GM12878 (cell line): Measurements from ENCODE around the gene UBL4A. TPM values are rescaled to one million over a fixed set of nuclear protein-coding genes. Genes with fewer than 3 reads are reported as not detected.
A peak's percentile ranks its signal among the peaks of the same experiment; 100 is the strongest.

ENCODE experiments used
- ATAC-seq: fragments of 200-7000 bp; cut with Tn5 transposase; 3 replicates; pipeline ENCODE4 v1.9.1; 2020; ENCODE audit warnings: mild to moderate bottlenecking, moderate library complexity
- BruUV-seq: library from RNA; stranded (reverse); fragments of 400-500 nt; replicated peaks from 2 replicates; lab custom pipeline; 2021; lab: Mats Ljungman, UMichigan
- CTCF ChIA-PET: fragments of 300-600 bp; sonication (Branson Sonifier 250); formaldehyde crosslinking; extraction: SDS; loops from one replicate; lab custom pipeline; 2021; ENCODE audit warnings: inconsistent platforms; lab: Yijun Ruan, JAX
- POLR2A ChIA-PET: fragments of 350-600 bp; formaldehyde crosslinking; extraction: SDS; loops from one replicate; lab custom pipeline; 2021; ENCODE audit warnings: inconsistent platforms; lab: Charles Lee
- RAD21 ChIA-PET: fragments of 300-600 bp; sonication (Branson Sonifier 250); formaldehyde crosslinking; loops from one replicate; lab custom pipeline; 2023; ENCODE audit warnings: antibody characterized with exemption; ENCODE audit not compliant: unreplicated experiment; lab: Charles Lee
- SMC1A ChIA-PET: fragments of 300-600 bp; sonication (Branson Sonifier 250); formaldehyde crosslinking; loops from one replicate; lab custom pipeline; 2023; ENCODE audit not compliant: unreplicated experiment, uncharacterized antibody; lab: Charles Lee
- DNase-seq: peaks from one replicate; pipeline ENCODE4 v3.0.0-alpha.2; 2011; ENCODE audit warnings: low read depth, low spot score
- FAIRE-seq: peaks from 3 replicates; lab custom pipeline; 2011; peaks lifted over from hg19 to GRCh38; lab: Jason Lieb, UNC
- H2AFZ ChIP-seq: 2 replicates; pipeline ENCODE4 v1.6.0; 2011; ENCODE audit warnings: low read depth, low read length, control low read depth; ENCODE audit not compliant: control insufficient read depth
- H3K27ac ChIP-seq: 2 replicates; pipeline ENCODE4 v1.5.1; 2011; ENCODE audit warnings: control low read depth; ENCODE audit not compliant: control insufficient read depth, insufficient read depth
- H3K27me3 ChIP-seq, 2 experiments: replicated peaks in 1 of 2; 2 replicates each; pipeline versions ENCODE4 v1.6.0 to v1.6.1; 2011; ENCODE audit warnings: low read length in 1 of 2; ENCODE audit not compliant: control insufficient read depth in 2 of 2, insufficient read depth in 2 of 2
- H3K36me3 ChIP-seq, 2 experiments: 2 replicates each; pipeline ENCODE4 v1.5.1; 2011; ENCODE audit warnings: low read length in 1 of 2; ENCODE audit not compliant: control insufficient read depth in 2 of 2, insufficient read depth in 2 of 2
- H3K4me1 ChIP-seq: 2 replicates; pipeline ENCODE4 v1.6.1; 2011; ENCODE audit warnings: mild to moderate bottlenecking, low read length, moderate library complexity, mixed read lengths; ENCODE audit not compliant: control insufficient read depth, insufficient read depth
- H3K4me2 ChIP-seq: 2 replicates; pipeline ENCODE4 v1.6.0; 2011; ENCODE audit warnings: control low read depth; ENCODE audit not compliant: control insufficient read depth, insufficient read depth
- H3K4me3 ChIP-seq: fragments of 200-600 bp; sonication (generic); 2 replicates; pipeline ENCODE4 v1.5.1; 2016
- H3K79me2 ChIP-seq: 2 replicates; pipeline ENCODE4 v1.6.0; 2011; ENCODE audit warnings: low read length; ENCODE audit not compliant: control insufficient read depth, insufficient read depth
- H3K9ac ChIP-seq: 2 replicates; pipeline ENCODE4 v1.8.0; 2011; ENCODE audit warnings: low read length, control low read depth, mixed read lengths; ENCODE audit not compliant: control insufficient read depth, insufficient read depth
- H3K9me3 ChIP-seq: replicated peaks from 3 replicates; pipeline ENCODE4 v1.5.1; 2011; ENCODE audit warnings: mild to moderate bottlenecking, low read length; ENCODE audit not compliant: control insufficient read depth, insufficient read depth
- H4K20me1 ChIP-seq: 2 replicates; pipeline ENCODE4 v1.6.0; 2011; ENCODE audit not compliant: control insufficient read depth, insufficient read depth
- ASH2L ChIP-seq: fragments of 300-600, 200-600 bp; sonication (generic); IDR thresholded peaks from 2 replicates; pipeline ENCODE4 v1.6.1; 2017; ENCODE audit warnings: low read depth, mild to moderate bottlenecking, borderline replicate concordance
- BCLAF1 ChIP-seq: fragments of 450-650 bp; IDR thresholded peaks from 2 replicates; pipeline ENCODE4 v1.6.1; 2017; ENCODE audit warnings: antibody characterized with exemption, mild to moderate bottlenecking, moderate library complexity
- EZH2 ChIP-seq: IDR thresholded peaks from 2 replicates; pipeline ENCODE4 v1.6.1; 2012; ENCODE audit warnings: low read depth, mild to moderate bottlenecking, control low read depth, inconsistent platforms, low read length, borderline replicate concordance; ENCODE audit not compliant: control insufficient read depth
- FOS ChIP-seq: IDR thresholded peaks from 3 replicates; pipeline ENCODE4 v1.6.1; 2011; ENCODE audit warnings: borderline replicate concordance; ENCODE audit not compliant: insufficient read length; ENCODE audit errors: extremely low read depth
- KAT2A ChIP-seq: conservative IDR thresholded peaks from 2 replicates; pipeline ENCODE4 v1.6.1; 2011; ENCODE audit warnings: low read depth, low read length; ENCODE audit not compliant: control insufficient read depth
- NKRF ChIP-seq: fragments of 450-650 bp; conservative IDR thresholded peaks from 2 replicates; pipeline ENCODE4 v1.6.1; 2017; ENCODE audit warnings: mild to moderate bottlenecking, moderate library complexity
- PAX8 ChIP-seq: fragments of 450-650 bp; IDR thresholded peaks from 2 replicates; pipeline ENCODE4 v1.6.1; 2017; ENCODE audit warnings: mild to moderate bottlenecking, moderate library complexity
- POLR2A ChIP-seq: IDR thresholded peaks from 2 replicates; pipeline ENCODE4 v1.6.1; 2011; ENCODE audit warnings: low read depth, mild to moderate bottlenecking, low read length
- RAD21 ChIP-seq: IDR thresholded peaks from 2 replicates; pipeline ENCODE4 v1.6.1; 2011; ENCODE audit warnings: mild to moderate bottlenecking, low read depth, low read length, moderate library complexity; ENCODE audit not compliant: insufficient read depth
- RBBP5 ChIP-seq: fragments of 200-600 bp; sonication (generic); conservative IDR thresholded peaks from 2 replicates; pipeline ENCODE4 v1.6.1; 2016
- RELA ChIP-seq: fragments of 450-650 bp; IDR thresholded peaks from 2 replicates; pipeline ENCODE4 v1.8.0; 2014; ENCODE audit warnings: borderline replicate concordance; ENCODE audit not compliant: partially characterized antibody
- SKIL ChIP-seq: fragments of 450-650 bp; IDR thresholded peaks from 2 replicates; pipeline ENCODE4 v1.6.1; 2017; ENCODE audit warnings: mild to moderate bottlenecking, low read depth, inconsistent platforms; ENCODE audit not compliant: poor library complexity, severe bottlenecking
- SMC3 ChIP-seq: IDR thresholded peaks from 2 replicates; pipeline ENCODE4 v1.6.1; 2011; ENCODE audit warnings: low read length, improper control_type of control experiment, borderline replicate concordance
- TAF1 ChIP-seq: IDR thresholded peaks from 2 replicates; pipeline ENCODE4 v1.6.1; 2011; ENCODE audit warnings: mild to moderate bottlenecking, low read depth, low read length, borderline replicate concordance
- TCF12 ChIP-seq: IDR thresholded peaks from 2 replicates; pipeline ENCODE4 v1.6.1; 2011; ENCODE audit warnings: low read depth, mild to moderate bottlenecking, low read length
- WGBS: methylation state at CpG from one replicate; pipeline ENCODE4 v1.1.6; 2016; ENCODE audit warnings: low lambda C conversion rate; ENCODE audit not compliant: insufficient replicate concordance, insufficient coverage; ENCODE audit errors: missing lambda C conversion rate; 5-methylcytosine and 5-hydroxymethylcytosine counted together
- in situ Hi-C: fragments of 300-500 bp; cut with MboI; formaldehyde crosslinking; loops from 9 replicates; pipeline ENCODE4 v1.14.3; 2018; ENCODE audit warnings: mixed read lengths
- intact Hi-C: fragments of 100-400 bp; cut with micrococcal nuclease; formaldehyde crosslinking; loops from one replicate; pipeline ENCODE4 v1.14.2; 2022; ENCODE audit not compliant: unreplicated experiment
- polyA plus RNA-seq, 11 experiments: library from polyadenylated mRNA; depleted of rRNA in 4 of 11; unstranded in 6 of 11; stranded (reverse) in 5 of 11; fragments of >200 nt; fragmentation: Nextera tagmentation in 4 of 11; fragmentation: Illumina TruSeq in 1 of 11; extraction: Ambion mirVana in 4 of 11; extraction: Trizol in 1 of 11; gene quantifications; 1 replicate in 1 of 11; 2 replicates in 10 of 11; pipeline versions ENCODE4 v1.2.1 to v1.2.3, GENCODE V29; 2011 to 2016; ENCODE audit warnings: inconsistent platforms in 2 of 11, missing spikeins in 2 of 11, low read depth in 1 of 11
- total RNA-seq, 4 experiments: library from RNA; depleted of rRNA in 3 of 4; stranded (reverse); fragments of >200 nt in 3 of 4; fragmentation: Illumina TruSeq in 1 of 4; extraction: Trizol in 1 of 4; gene quantifications; 2 replicates each; pipeline versions ENCODE4 v1.2.1 to v1.2.3, GENCODE V29; 2013 to 2021

Gene UBL4A
- total and polyA plus RNA-seq, 10 of the 15 experiments (the other 5 are each of a cell fraction or from before 2014, with no cell fraction given), result 4.2 to 49.9 (median 34.0) TPM

- H3K27ac ChIP-seq, result peak within 1 kb of the TSS; percentile 61
- intact Hi-C loops, result no loop called here
- TF ChIP-seq PAX8 (no peak), RAD21 (no peak), NKRF (no peak; the same call in 1 of the 2 replicates), TAF1 (peak; percentile 50; the same call in 1 of the 2 replicates), SMC3 (no peak), EZH2 (no peak), RELA (no peak), ASH2L (no peak), BCLAF1 (peak; percentile 90), POLR2A (peak; percentile 81), TCF12 (no peak), SKIL (no peak), FOS (no peak), KAT2A (no peak), RBBP5 (no peak)
Measured at GRCh38 chrX:154458116-154458953, 28.1 kb downstream of the UBL4A start, which contains the start of gene PLXNA3. PLXNA3 (plus strand) TSS chrX:154458281; CDS start chrX:154460184, 1,903 bp downstream.

More at GRCh38 chrX:154458116-154458953, 28.1 kb downstream of the UBL4A start, which contains the start of gene PLXNA3:
- Histone ChIP-seq H3K9me3 (no peaks in the 10 kb centered on the region; the same call in 2 of the 3 replicates), H2AFZ (peak within 1 kb of the TSS; percentile 33), H3K4me2 (peak within 1 kb of the TSS; percentile 54; the same call in 1 of the 2 replicates), H3K79me2 (peaks cover 9% of the 10 kb centered on the region), H4K20me1 (no peaks in the 10 kb centered on the region), H3K27me3 (no peaks in the 10 kb centered on the region), H3K9ac (peak within 1 kb of the TSS; percentile 56), H3K4me1 (no peaks in the 10 kb centered on the region), H3K4me3 (peak within 1 kb of the TSS; percentile 77), H3K36me3 (no peaks in the 10 kb centered on the region)
- FAIRE-seq (no peak), ATAC-seq (peak; percentile 76), DNase-seq (no peak)
- ChIA-PET SMC1A (interaction anchor here (1.1 kb wide), 1 partner anchor 68 kb away, joined by 3 read pairs; no protein-coding TSS in a partner anchor), RAD21 (no interaction called here), CTCF (interaction anchor here (0.6 to 1.4 kb wide), 3 partner anchors 69 to 85 kb away, joined by 3 to 4 read pairs (median 3); no protein-coding TSS in a partner anchor), POLR2A (interaction anchor here (0.5 to 1.0 kb wide), 6 partner anchors 12 to 704 kb away, joined by 3 to 4 read pairs (median 4); partner anchors contain the start of gene UBL4A)
- WGBS, result 36% methylated on average over 43 of the region's 88 CpGs
- no TSS peak for BruUV-seq
- in situ Hi-C loops, result no loop called here
